22Rv1 (cell line): ENCODE results near the gene CYP11A1.

ENCODE experiments used
- H3K27ac ChIP-seq: fragments of 450-650 bp; 2 replicates; pipeline ENCODE4 v1.5.1; 2017
- CTCF ChIP-seq: fragments of 450-650 bp; IDR thresholded peaks from 2 replicates; pipeline ENCODE4 v1.5.1; 2017; ENCODE audit warnings: mild to moderate bottlenecking
- ZFX ChIP-seq: fragments of 450-650 bp; IDR thresholded peaks from 2 replicates; pipeline ENCODE4 v1.6.1; 2017; ENCODE audit warnings: antibody characterized with exemption, borderline replicate concordance

Gene CYP11A1

GRCh38 chr15:74343127-74343796, 24.2 kb downstream of the CYP11A1 start:
- no peak overlapping the region for H3K27ac ChIP-seq
- TF ChIP-seq ZFX = no peak
- TF ChIP-seq CTCF = no peak

GRCh38 chr15:74340150-74340549, 27.3 kb downstream of the CYP11A1 start:
- no peak for TF ChIP-seq ZFX
- TF ChIP-seq CTCF = no peak
- no peak overlapping the region for H3K27ac ChIP-seq

- no peak for TF ChIP-seq ZFX
- TF ChIP-seq CTCF = no peak
- H3K27ac ChIP-seq = no peak overlapping the region
These were observed 28.1 kb downstream of the CYP11A1 start for GRCh38 chr15:74339371-74339770.

- no peak for TF ChIP-seq ZFX
- no peak for TF ChIP-seq CTCF
- H3K27ac ChIP-seq = no peak overlapping the region
These were observed 28.8 kb downstream of the CYP11A1 start for GRCh38 chr15:74338676-74339075.

- no peak overlapping the region for H3K27ac ChIP-seq
- TF ChIP-seq ZFX (no peak), CTCF (no peak)
These were observed 29.7 kb downstream of the CYP11A1 start for GRCh38 chr15:74337607-74338211.

- TF ChIP-seq ZFX = no peak
- TF ChIP-seq CTCF = no peak
- H3K27ac ChIP-seq = no peak overlapping the region
These were observed 30.3 kb downstream of the CYP11A1 start for GRCh38 chr15:74337146-74337545.

- no peak overlapping the region for H3K27ac ChIP-seq
- TF ChIP-seq CTCF (no peak), ZFX (no peak)
These were observed 31.1 kb downstream of the CYP11A1 start for GRCh38 chr15:74336061-74337005.
